ENCODE measurements around the gene TAPT1. TPM values are rescaled to one million over a fixed set of nuclear protein-coding genes. Genes with fewer than 3 reads are reported as not detected.
"Not testable (repeated sequence)": the region's sequence is repeated elsewhere in the genome, so short reads cannot be mapped to it uniquely, and the experiment has no call there.

TAPT1 gene
- total RNA-seq, 1 donor from 2014 or later, result 46.1 TPM

DNA sequence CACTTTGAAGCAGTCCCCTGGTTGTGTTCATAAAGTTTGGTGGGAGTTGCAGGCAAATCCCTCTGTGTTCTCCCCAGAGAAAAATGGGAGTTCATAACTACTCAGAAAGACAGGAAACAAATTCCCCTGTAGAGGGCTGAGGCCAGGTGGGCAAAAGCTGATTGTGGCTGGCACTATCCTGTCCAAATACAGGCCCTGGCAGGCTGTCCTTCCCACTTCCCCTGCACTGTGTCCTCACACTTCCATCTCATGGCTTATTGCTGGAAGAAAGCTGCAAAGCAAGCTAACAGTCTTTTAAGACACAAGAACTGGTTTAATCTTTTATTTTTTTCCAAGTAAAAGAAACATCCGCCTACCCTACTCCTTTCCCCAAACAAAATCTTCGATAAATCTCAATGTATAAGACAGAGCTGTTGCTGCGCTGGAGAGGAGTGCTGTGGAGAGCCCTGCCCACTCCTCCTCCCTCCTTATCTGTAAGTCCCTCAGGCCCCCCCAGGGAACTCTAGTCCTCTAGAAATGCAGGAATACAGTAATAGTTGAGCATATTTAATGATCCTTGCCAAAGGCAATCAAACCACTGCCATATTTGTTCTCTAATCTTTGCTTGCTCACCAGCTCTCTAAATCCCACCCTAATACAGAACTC, 14.0 kb downstream of the TAPT1 start:
- DNase-seq, result no peak

DNA sequence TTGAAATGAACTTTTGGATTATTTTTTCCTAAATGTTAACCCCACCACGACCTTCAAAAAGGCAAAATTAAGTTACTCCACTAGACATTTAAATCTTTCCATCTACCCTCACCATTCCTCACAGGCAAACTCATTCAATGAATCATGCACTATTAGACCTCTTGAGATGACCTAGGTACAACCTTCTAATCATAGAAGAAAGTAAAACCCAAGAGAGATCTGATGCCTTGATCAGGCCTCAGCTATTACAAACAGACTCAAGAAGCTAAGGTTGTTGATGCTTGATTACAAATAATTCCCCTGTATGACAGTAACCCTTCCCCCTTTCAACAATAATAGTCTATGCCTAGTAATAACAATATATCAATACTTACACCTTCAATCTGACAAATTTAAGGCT, 18.9 kb downstream of the TAPT1 start:
- DNase-seq, result no peak

DNA sequence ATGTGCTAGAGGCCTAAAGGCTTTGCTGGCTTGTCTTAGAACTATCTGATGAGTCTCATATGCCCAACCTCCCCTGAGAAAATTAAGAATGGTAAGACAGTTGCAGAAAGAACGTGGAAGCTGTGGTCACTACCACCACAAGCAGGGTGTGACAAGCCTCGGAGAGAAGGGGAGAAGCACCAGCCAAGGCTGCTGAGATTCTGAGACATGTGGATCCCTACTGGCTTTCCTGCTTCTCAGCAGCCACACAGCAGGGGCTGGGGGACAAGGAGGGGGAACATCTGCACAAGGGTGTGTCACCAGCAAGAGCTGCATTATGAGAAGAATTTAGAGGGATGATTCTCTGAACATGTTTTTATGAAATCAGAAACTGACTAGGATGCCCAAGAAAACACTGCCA, 19.4 kb downstream of the TAPT1 start:
- no peak for DNase-seq

DNA sequence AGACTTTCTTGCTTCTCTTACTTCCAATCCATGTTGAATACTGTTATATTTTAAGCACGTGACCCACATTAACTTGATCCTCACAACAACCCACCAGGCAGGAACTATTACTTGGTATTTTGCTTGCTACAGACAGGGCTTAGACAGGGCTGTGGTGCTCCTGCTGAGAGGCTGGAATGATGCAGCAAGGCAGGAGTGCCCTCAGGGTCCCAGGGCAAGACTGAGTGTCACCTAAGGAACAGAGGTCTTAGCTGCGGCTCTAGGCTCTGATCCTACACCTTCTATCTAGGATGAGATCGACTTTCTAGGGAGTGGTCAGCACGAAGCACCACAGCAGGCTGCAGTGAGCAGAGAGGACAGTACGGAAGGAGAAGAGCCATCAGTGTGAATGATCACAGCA, 20.0 kb downstream of the TAPT1 start:
- no peak for DNase-seq

DNA sequence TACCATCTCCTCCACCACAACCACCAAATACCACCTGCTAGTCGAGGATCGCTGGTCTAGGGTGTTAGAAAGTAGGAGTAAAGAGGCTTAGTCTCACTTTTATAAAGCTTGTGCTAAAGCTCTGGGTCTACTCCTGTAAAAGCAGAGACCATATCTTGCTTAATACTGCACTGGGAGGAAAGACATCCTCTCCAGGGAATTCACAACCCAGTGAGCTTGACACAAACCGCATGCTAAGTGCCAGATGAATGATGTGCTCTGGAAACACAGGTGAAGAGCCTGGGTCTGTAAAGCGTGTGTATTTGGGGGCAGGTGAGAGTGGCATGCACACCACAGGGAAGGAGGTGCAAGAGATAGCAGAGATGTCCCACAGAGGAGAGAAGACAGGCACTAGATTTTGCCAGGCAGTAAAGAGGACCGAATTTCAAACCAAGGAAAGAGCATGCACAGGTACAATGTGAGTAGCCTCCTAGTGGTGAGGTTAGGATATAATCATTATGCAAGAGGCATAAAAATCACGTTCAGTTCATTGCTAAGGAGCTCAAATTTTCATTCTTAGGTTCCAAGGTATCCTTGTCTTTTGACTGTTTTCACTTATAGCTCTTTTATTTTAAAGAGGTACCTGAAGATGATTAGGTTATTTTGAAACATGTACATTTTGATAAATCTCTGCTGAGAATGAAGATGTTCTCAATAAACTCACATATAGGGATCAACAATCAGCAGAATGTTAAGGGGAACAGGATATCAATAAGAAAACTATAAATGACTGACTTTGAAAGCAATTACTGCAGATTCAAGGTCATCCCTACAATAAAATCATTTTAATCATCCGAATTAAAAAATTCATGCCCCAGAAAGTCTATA, 20.7 kb downstream of the TAPT1 start:
- DNase-seq, result no peak

GRCh38 chr4:16204505-16204904, 21.8 kb downstream of the TAPT1 start:
- no peak for DNase-seq

- no peak for DNase-seq
These were observed 23.2 kb downstream of the TAPT1 start for GRCh38 chr4:16203083-16203482.

- DNase-seq, result no peak
These were observed 23.7 kb downstream of the TAPT1 start for GRCh38 chr4:16202598-16202997.

DNA sequence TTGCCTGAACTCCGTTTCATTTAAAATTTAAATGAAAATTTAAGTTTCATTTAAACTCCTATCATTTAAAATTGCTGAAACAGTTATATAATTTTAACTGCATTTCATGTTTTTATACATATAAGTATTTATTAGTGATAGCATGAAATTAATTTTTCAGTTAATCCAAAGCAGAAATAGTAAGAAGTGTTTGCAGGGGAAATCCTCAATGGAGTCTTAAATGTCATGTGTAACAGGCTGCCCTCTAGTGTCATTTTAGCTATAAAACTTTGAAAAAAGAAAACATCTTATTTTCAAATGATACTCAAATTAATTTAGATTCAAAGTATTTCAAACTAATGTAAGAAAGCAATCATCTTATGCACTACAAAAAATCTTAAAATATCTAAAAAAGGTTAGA, 27.2 kb downstream of the TAPT1 start:
- peak; percentile 57 for DNase-seq

- no peak for DNase-seq
These were observed 28.2 kb downstream of the TAPT1 start for GRCh38 chr4:16197876-16198665.

- peak; percentile 76 for DNase-seq
These were observed 29.5 kb downstream of the TAPT1 start for GRCh38 chr4:16196482-16197393.

- DNase-seq, result no peak
These were observed 31.1 kb downstream of the TAPT1 start for GRCh38 chr4:16195209-16195608.

- DNase-seq, result not testable (repeated sequence)
These were observed 31.5 kb downstream of the TAPT1 start for GRCh38 chr4:16194798-16195197.

DNA sequence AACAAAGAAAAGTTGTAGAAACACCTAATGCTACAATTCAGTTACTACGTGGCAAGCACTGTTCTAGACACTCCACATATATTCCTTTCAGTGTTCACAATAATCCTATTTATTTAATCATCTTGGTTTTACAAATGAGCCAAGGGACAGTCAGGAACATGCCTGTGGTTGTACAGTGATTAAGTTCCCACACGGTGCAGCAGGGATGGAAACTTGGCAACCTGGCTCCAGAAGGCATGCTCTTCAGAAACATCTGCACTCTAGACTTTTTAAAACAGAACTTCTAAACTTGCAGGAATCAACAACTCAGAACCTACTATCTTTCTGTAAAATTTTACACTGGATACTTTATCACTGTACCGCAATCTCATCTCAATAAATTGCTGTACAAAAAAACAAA, 32.1 kb downstream of the TAPT1 start:
- peak; percentile 38 for DNase-seq

DNA sequence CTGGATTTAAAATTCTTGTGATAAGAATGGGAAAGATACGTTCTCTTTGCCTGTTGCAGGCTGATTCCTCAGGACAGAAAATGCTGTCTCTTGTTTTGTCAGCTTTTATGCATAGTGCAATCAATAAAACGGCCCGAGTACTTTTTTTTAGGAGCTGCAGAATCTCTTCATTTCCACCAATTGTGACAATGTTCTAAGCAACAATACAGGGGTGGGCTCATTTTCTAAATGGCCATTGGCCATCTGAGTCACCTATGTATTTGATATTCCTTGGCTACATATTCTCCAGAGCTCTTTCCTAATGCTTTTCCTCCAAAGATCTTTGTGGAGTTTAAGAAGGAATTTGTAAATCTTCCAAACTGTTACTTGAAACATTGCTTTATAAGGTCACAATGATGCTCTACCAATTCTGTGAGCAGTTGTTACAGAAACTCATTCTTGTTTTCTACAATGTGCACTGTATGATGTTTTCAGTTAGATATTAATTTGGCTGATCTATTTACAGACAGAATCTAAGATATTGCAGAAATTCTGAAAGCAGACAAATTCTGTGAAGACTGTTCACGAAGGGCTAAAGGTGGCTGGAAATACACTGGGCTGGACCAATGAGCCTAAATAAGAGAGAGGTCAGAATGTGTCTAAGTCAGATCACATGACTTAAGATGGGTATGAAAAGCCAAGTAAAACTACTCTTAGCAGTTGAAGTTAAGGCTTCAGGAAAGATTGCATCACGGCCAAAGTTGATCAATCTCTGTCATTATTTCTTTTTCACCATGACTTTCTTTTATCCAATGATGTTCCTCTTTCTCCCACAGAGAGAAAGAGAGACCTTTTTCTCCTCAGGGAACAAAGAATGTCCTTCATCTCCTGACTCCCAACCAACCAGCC, 33.4 kb downstream of the TAPT1 start:
- no peak for DNase-seq

GRCh38 chr4:16192057-16192456, 34.2 kb downstream of the TAPT1 start:
- no peak for DNase-seq

- no peak for DNase-seq
These were observed 38.8 kb downstream of the TAPT1 start for GRCh38 chr4:16187455-16187854.

- no peak for DNase-seq
These were observed 39.3 kb downstream of the TAPT1 start for GRCh38 chr4:16186986-16187385.

DNA sequence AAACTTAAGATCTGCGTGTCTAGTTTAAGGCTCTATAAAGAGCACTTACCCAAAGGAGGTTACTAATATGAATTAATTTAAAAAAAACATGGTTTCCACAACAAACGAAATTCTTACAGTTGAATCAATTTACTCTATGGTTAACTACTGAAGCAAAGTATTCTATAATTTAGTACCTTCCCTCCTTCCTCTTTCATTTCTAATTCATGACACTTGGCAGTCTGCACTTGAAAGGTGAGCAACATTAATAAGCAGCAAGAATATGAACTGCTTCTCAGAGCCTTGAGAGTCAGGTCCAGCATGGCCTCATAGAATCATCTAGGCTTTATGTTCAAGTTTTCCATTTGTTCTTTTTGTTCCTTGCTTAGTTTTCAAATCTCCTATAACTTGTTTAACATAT, 42.7 kb downstream of the TAPT1 start:
- no peak for DNase-seq

DNA sequence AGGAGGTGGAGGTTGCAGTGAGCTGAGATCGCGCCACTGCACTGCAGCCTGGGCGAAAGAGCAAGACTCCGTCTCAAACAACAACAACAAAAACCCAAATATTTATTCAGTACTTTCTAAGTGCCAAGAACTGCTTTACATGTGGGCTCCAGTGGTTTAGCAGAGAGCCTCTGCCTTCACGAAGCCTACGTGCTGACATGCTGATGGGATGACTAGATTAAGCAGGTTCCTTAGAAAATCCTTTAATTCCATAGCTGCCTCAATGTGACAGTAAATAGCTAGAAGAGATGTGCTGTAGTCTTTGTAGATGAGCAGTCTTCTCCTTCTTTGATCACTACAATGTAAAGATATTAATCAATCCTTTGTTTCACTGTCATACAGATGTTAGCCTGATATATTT, 49.6 kb downstream of the TAPT1 start:
- DNase-seq, result no peak

DNA sequence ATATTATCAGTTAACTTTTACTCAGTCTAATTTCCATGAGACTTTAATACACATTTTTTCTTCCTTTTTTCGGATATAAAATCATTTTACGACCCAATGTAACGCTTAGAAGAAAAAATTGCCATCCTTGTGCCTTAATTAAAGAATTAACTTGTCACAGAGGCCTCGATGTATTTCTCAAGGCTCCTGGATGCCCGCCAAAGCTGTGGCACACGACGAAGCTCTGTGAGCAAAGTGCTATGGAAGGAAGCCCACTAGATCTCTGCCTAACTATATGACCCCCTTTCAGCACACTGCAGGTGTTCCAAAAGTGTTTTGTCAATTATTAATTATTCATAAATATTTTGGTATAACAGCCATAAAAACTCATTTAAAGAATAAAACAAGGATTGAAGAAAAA, 54.4 kb downstream of the TAPT1 start:
- no peak for DNase-seq

All from tongue (tissue), 2 donors.